Activated naive CD4-positive, alpha-beta T cell (primary cell): ENCODE results near the gene C17orf107.

ENCODE experiments used
- DNase-seq, 4 experiments: peaks; one replicate each; lab custom pipeline; 2025; lab: John Stamatoyannopoulos, UW

Gene C17orf107

DNA sequence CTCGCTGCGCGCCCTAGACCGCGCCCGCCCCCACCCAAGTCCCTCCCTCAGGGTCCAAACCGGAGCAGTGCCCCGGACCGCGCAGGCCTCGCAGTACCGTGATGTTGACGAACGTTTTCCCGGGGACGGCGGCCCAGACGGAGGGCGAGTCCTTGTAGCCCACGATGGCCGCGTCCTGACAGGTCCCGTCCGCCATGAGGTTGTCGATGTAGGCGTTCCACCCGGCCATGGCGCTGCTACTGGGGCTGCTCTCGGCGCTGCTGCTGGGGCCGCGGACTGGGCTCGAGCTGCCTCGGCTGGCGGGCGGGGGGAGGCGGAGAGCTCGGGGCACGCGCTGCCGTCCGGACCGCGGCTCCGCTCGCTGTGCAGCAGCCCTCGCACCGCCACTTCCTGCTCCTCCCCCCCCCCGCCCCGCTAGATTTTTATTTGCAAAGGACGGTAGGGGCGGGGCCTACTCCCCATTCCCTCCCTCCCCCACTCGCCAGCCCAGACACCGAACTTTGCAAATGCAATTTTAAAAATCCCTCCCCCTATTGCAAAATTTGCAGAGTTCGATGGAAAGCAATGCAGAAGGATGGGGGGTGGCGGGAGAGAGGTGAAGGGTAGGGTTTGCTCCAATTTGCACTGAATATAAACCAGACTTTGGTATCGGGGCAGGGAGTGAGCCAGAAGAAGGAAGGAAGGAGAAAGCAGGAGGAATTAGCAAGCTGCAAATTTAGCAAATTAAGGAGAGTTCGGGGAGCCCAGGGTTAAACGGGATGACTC is 49.0 kb downstream of the C17orf107 start, which contains the start of gene PFN1:
PFN1 (minus strand) TSS at position 365 of the 765 bp plus-strand sequence; CDS start at position 229, 136 bp downstream.
- DNase-seq: peak; percentile 58 to 89 (median 84)

DNA sequence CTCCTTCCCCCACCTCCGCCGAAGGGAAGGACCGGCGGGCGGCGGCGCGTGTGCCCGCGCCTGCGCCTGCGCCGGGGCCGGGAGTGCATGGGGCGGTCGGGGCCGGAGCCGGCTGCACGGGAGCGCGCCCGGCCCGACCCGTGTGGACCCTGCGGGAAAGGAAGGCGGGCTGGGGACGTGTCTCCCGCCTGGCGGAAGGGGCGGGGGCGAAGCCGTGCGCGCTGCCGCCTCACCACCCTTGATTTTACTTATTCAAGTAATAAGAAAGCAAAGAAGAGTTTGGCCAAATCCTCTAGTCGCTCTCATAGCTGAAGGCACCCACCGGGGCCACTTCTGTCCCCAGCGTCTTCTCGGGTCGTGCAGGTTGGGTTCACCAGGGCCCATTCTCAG is 49.6 kb downstream of the C17orf107 start:
- peak; percentile 50 to 63 (median 60) for DNase-seq

DNA sequence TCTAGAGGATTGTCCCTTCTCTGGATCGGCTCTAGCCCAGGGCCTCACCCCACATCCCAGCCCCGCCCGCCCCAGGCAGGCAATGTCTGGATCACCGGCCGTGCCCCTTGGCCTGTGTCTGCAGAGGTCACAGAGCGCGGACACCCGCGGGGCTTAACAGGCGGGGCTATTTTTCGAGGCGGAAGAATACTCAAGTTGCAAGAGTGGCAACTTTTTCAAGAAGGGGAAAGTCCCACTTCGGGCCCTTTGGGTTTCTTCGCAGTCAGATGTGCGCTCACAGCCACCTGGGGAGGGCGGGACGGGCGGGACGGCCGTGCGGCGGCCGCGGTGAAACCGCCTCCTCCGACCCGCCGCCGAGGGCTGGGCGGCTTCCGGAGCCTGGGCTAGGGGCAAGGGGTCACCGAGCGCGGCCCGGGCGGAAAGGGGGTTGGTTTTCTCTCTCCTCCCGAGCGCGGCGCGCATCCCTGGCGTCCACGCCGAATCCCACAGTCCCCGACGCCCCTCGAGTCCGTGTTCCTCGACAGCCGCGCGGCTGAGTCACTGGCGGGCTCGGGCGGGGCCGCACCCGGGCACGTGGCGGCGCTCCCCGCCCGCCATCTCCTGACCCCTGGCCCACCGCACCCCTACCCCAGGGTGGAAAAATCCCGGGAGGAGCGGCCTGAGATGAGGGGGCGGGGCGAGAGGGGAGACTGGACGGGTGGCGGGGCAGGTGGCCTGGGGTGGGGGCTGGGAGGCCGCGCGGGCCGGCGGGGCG is 50.2 kb downstream of the C17orf107 start:
- DNase-seq: peak; percentile 60 to 68 (median 63)

DNA sequence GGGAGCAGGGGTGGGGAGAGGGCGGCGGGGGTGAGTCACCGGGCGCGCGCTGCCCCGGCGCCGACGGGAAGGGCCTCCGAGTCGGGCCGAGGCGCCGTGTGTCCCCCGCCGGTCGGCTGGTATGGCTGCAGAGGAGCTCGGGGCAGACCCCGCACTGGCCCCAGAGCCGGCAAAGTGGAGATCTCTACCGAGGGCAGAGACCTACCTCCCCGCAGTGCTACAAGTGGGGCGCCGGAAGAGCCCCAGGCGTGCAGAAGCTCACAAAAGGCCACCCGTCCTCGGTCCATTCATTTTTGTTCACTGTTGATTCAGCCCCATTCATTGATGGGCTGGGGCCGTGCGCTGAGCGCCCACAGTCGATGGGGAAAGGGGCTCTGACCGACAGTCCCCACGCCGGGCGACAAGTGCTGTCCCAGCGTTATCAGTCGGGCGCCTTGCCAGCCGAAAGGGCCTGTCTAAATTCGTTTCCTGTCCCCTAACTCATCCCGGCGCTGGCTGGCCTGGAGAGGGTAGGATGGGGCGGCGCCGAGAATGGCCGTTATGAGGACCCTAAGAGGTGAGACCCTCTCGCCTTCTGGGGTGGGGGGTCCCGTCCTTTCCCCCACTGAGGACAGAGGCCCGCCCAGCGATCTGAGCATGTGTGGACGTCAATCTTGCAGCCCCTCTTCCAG is 50.9 kb downstream of the C17orf107 start:
- DNase-seq: peak in 2 of 4 experiments; percentile 56 to 60

DNA sequence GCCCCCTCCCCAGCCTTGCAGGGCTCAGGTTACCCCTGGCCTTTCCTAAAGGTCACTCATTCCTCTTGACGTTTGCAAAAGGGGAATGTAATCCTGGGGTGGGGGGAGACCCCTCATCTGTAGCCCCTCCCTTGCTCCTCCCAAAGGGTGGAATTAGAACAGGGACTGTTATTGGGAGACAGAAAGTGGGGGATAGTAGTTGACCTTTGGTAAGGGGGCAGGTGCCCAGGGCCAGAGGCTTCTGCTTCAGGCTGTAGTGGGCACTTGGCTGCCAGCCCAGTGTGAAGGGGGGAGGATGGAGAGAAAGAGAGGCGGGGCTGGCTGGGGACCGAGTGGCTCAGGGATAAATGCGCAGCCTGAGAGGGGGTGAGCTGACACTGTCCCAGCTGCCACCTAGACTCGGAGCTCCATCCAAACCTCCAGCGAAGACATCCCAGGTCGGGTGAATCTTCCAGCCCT is 51.4 kb downstream of the C17orf107 start, which contains the start of gene ENO3:
ENO3 (plus strand) TSS at position 374 of the 459 bp plus-strand sequence. CDS start 711 bp downstream, outside the sequence.
- DNase-seq: no peak

DNA sequence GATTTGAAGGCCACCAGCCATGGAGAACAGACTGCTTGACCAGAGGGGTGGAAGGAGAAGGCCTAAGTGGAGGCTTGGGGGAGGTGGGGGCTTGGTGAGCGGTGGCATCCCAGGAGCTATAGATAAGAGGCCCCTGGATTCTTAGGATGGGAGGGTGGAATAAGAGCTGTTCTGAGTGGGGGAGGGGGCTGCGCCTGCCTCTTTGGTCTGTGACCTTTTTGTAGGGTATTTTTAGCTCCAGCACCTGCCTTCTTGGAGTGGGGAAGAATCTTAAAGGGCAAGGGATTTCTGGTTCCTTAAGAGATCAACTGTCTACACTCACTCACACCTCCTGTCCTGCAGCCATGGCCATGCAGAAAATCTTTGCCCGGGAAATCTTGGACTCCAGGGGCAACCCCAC is 52.1 kb downstream of the C17orf107 start:
- no peak for DNase-seq
